GM18508 (cell line): ENCODE data around the gene UBE2O.

Source experiments
- ATAC-seq: cut with Tn5 transposase; IDR thresholded peaks from one replicate; pipeline ENCODE4 v1.9.1; 2021; ENCODE audit warnings: moderate number of reproducible peaks; ENCODE audit not compliant: insufficient read depth, unreplicated experiment

Gene UBE2O

DNA sequence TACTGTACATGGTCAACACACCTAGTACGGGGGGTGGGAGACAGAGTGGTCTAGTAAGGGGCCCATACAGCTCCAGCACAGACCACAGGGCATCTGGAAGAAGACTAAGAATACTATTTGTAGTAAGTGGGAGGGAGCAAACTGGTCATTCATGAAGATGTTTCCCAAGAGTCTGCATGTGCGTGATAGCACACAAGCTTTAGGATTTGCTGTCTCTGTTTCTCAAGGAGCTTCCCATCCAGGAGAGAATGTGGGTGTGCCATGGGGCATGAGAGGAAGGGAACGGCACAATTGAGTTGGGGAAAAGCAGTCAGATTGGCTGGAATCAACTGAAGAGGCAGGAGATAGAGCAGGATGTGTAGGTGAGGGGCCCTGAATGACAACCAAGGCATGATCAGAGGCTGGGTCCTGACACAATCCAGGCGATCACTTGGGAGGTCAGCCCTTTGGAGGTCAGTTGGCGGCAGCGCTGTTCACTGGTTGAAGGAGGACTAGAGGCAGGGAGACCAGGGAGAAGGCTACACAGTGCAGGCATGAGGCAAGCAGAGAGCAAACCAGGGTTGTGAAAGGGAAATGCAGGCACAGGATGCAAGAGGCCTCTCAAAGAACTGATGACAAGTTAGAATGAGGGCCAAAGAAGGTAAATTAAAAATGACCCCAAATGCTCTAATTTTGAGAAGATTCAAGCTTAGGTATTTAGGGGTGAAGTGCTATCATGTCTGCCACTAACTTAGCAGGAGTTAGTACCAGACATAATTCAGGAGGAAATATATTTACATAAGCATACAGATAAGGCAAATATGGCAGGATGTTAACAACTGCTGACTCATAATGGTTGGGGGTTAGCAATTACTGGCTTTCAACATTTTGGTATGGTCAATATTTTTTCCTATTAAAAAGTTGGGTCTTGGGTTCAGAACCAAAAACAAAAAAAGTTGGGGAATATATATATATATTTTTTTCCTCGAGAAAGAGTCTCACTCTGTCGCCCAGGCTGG, 10.3 kb downstream of the UBE2O start:
- no peak for ATAC-seq

DNA sequence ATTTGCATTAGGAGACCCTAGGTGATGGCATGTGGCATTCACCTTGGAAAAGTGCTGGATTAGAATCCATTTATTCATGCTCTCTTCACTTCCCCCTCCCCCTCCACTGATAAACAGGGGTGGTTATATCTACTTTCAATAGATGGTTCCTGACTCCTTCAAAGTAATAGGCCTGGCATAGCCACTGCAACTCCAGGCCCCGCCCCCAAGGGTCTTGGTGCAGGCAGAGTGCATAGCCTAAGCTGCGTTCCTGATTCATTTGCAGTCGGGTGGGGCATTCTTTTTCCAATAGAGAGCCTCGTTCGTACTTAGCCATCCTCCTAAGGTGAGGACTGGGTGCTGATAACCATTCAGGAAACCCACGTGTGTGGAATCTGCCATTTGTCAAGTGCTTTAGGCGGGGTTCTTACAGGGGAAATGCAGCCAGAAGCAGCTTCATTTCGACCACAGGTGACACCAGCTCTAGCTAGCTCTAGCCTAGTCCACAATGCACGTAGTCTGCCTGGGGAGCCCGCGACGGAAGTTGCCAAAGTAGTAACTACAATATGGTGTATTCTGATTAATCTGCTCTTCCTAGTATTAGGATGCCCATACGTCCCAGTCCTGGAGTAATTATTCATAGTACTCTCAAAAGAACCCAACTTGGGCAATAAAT, 11.1 kb downstream of the UBE2O start:
- no peak for ATAC-seq

DNA sequence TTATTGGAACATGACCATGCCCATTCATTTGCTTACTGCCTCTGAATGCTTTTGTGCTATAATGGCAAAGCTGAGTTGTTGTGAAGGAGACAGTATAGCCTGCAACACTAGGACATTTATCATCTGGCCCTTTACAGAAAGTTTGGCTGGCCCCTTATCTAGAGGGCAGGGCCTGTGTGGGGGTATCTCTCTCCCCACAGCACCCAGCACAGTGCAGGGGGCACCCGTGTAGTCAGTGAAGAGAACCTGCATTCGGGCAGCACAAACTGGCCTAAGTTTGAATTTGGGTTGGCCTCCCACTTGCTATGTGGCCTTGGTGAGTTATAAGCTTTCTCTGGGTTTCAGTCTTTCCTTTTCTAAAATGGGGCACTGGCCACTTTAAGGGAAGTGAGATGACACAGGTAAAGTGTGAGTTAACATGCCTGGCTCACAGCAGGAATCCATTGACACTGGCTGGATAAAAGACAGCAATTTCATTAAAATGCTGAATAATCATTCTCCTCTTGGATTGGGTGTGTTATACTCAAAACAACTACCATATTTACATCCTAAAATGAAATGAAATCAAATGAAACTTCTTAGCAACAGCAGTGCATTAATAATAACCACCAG, 12.1 kb downstream of the UBE2O start:
- ATAC-seq = no peak

- no peak for ATAC-seq
Observed at GRCh38 chr17:76439314-76439928, 13.5 kb downstream of the UBE2O start.

DNA sequence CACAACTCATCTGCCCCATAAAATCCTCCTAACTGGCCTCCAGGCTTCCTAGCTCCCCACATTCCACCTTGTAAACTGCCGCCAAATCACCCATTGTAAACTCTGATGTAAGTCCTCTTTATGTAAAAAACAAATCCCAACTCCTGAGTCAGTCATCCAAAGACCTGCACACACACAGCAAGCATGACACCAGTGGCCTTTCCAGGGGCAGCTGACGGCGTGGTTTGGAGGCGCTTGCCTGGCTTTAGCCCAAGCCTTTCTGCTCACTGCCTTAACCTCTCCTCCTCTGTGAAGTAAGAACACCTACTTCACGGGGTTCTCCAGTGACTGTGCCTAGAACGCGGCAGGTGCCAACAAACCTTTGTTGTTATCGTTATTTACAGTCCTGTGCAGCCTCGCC, 14.0 kb downstream of the UBE2O start:
- ATAC-seq = no peak

- ATAC-seq = no peak
Observed at GRCh38 chr17:76437467-76438402, 15.2 kb downstream of the UBE2O start.

DNA sequence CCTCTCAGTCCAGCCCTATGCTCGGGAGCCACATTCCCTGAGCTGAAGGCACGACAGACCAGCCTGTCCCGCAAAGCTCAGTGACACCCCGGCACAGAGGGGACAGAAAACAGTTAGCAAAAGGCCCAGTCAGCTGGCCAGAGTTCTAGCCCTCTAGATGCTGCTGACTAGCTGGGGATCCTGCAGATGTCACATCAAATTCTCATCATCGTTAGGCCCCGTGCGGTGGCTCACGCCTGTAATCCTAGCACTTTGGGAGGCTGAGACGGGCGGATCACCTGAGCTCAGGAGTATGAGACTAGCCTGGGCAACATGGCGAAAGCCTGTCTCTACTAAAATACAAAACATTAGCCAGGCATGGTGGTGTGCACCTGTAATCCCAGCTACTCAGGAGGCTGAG, 17.2 kb downstream of the UBE2O start:
- ATAC-seq = no peak

DNA sequence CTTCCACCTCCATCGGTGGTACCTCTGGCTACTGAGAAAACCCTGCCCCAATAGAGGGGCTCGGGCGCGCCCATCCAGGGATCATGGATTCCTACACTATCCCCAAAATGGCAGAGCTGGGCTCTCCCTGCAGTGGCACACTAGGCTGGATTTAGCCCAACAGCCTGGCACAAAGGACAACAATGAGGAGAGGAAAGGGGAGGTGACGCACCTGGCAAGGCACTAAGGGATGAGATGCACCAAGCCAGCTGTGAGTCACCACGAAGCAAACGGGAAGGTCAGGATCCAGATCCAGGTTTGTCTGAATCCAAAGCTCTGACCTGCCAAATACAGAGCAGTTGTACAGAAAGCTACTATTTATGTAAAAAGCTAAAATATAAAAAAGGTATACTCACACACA, 18.1 kb downstream of the UBE2O start:
- ATAC-seq = no peak

DNA sequence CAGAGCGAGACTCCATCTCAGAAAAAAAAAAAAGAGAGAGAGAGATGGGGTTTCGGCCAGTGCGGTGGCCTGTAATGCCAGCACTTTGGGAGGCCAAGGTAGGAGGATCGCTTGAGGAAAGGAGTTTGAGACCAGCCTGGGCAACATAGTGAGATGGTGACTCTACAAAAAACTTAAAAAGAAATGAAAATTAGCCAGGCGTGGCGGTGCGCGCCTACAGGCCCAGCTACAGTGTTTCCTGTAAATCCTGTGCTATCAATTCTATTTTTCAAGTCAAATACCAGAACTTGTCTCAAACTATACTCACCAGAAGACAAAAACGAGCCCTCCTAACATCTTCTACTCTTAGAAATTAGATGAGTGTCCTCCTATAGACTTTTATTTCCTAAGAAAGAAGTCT, 19.3 kb downstream of the UBE2O start:
- no peak for ATAC-seq

- ATAC-seq = no peak
Observed at GRCh38 chr17:76432712-76433336, 20.1 kb downstream of the UBE2O start.

GRCh38 chr17:76432004-76432403, 20.9 kb downstream of the UBE2O start:
- ATAC-seq = no peak

DNA sequence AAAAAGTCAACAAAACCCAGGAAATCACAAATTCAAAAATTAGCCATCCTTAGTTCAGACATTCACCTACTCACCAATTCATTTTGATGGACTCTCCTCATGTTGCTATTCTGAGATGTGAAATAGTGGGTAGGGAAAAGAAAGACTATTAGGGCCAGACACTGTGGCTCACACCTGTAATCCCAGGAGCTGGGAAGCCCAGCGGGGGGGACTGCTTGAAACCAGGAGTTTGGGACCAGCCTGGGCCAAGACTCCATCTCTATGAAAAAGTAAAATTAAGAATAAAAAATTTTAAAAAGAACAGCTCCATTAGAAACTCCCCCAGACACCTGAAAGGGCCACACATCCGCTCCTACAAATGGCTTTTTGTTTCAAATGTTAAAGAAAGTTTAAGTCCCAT, 21.4 kb downstream of the UBE2O start:
- ATAC-seq = no peak

- no peak for ATAC-seq
Observed at GRCh38 chr17:76428511-76428910, 24.4 kb downstream of the UBE2O start.

DNA sequence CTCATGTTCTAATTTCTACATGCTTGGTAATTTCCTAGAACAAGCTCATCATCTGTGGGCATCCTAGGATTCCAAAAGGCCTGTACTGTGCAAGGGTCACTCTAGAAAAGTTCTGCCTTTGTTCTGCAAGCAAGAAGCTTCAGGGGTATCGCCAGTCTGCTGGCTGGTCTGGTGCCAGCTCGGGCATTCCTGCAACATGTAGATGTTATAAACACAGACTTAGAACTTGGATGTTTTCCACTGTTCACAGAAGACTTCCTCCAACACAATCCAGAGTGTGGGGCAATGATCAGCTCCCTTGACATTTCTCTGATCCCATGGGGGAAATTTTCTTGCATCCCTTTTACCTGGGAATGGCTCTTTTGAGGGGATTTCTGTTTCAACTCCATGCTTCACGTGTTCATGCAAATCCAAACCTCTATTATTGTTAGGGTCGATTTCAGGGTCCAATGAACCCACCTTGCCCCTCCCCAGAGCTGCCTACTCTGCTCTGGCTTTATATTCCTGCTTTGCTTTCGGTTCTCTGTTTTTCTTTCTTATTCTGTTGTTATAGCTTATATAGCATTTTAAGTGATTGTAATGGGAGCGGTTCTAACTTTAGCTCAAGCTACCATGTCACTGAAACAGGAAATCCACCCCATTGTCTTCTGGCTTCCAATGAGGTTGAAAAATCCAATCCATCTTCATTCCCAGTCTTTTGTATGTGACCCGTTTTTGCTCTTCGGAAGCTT, 25.3 kb downstream of the UBE2O start:
- no peak for ATAC-seq

GRCh38 chr17:76426853-76427252, 26.1 kb downstream of the UBE2O start:
- no peak for ATAC-seq

DNA sequence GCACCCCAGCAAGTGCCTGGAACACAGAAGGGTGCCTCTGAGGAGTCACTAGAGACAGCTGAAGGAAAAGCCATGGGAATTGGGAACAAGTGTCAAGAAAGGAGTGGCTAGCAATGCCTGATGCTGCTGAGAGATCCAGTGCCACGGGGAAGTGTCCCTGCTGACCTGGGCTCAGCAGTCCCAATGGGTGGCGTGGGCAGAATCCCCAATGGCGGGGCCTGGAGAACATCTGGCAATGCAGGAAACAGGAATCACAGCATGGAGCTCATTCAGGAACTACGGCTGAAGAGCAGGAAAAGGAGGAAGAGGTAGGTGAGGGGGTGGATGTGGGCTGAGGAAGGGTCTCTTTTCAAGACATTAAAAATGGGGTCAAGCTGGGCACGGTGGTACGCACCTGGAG, 30.1 kb downstream of the UBE2O start:
- no peak for ATAC-seq

DNA sequence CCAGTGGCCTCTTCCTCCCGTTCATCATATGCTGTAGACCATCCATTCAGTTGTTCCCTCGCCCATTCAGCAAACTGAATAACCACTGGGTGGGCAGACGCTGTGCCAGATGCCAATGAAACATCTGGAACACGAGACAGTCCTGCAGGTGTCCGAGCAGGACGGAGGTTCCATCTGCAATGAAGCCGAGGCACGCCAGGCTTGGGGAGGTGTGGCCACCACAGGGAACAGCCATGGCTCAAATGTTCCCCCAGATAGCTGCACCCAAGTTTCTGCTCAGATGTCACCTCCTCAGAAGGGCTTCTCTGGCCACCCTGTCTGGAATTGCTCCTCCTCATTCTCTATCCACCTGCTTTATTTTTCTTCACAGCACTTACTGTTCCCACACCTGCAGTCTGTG, 30.5 kb downstream of the UBE2O start:
- no peak for ATAC-seq

GRCh38 chr17:76421044-76421407, 31.9 kb downstream of the UBE2O start:
- ATAC-seq = no peak
